Lower lobe of right lung (tissue), 2 donors: ENCODE data around the gene FRAS1. TPM values are rescaled to one million over a fixed set of nuclear protein-coding genes. Genes with fewer than 3 reads are reported as not detected.

Experiments used
- ATAC-seq, 2 donors: fragments of 200-7000 bp; cut with Tn5 transposase; one replicate each; pipeline ENCODE4 v1.9.1; 2020 to 2022; ENCODE audit warnings: mild to moderate bottlenecking in 2 of 2, moderate library complexity in 2 of 2
- DNase-seq: peaks from one replicate; pipeline ENCODE4 v3.0.0-alpha.2; 2020
- H3K27ac ChIP-seq: fragments of 200-600 bp; one replicate; pipeline ENCODE4 v1.8.0; 2022
- H3K27me3 ChIP-seq: fragments of 200-600 bp; one replicate; pipeline ENCODE4 v1.8.0; 2022; ENCODE audit warnings: low read depth
- H3K36me3 ChIP-seq: fragments of 200-600 bp; one replicate; pipeline ENCODE4 v1.8.0; 2022; ENCODE audit warnings: mild to moderate bottlenecking
- H3K4me1 ChIP-seq: fragments of 200-600 bp; one replicate; pipeline ENCODE4 v1.8.0; 2022
- H3K4me3 ChIP-seq: fragments of 200-600 bp; one replicate; pipeline ENCODE4 v1.8.0; 2022; ENCODE audit warnings: mild to moderate bottlenecking
- H3K9me3 ChIP-seq: fragments of 200-600 bp; one replicate; pipeline ENCODE4 v1.8.0; 2022
- intact Hi-C: fragments of 100-400 bp; cut with DNase I; formaldehyde crosslinking; loops from one replicate; pipeline ENCODE4 v1.11.0; 2022
- total RNA-seq: library from RNA; stranded (reverse); fragmentation: NEBNext Ultra II Directional; extraction: Animal tissue kit (Norgen Biotek cat#: 25700); gene quantifications from one replicate; pipeline ENCODE4 v1.2.1, GENCODE V29; 2021
- TF ChIP-seq, protein P1 (sequence below): fragments of 200-600 bp; IDR thresholded peaks from one replicate; pipeline ENCODE4 v1.8.0; 2022; ENCODE audit warnings: antibody characterized with exemption, mild to moderate bottlenecking
- donor health status: DM: no; HTN: yes; CAD: no; lungs with severe emphysema.

Gene FRAS1
- total RNA-seq, 1 donor from 2014 or later: 9.2 TPM

DNA sequence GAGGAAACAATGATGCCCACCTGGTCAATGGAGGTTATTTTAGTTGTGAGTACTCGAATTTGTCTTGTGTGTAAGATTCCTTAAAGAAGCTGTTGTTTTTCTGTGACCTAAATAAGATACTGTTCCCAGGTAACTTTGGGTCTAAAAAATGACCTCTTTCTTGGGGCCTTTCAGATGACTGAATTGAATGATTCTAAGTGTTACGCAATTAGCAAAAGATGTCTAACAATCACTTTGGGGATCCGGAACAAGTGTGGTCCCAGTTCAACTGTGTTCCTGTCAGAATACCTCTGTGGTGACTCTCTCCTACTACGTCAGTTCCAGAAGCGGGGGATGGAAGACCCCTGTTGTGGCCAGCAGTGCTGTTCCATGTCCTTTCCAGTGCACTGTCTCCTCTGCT, 99.4 kb downstream of the FRAS1 start:
- no peaks in the 10 kb centered on the region for H3K4me1 ChIP-seq
- H3K9me3 ChIP-seq: no peaks in the 10 kb centered on the region
- H3K27ac ChIP-seq: no peak overlapping the region
- DNase-seq (no peak), ATAC-seq (no peak)
- H3K36me3 ChIP-seq: no peaks in the 10 kb centered on the region
- H3K27me3 ChIP-seq: no peaks in the 10 kb centered on the region
- no peak overlapping the region for H3K4me3 ChIP-seq
- intact Hi-C loops: no loop called here
- TF ChIP-seq, protein P1, sequence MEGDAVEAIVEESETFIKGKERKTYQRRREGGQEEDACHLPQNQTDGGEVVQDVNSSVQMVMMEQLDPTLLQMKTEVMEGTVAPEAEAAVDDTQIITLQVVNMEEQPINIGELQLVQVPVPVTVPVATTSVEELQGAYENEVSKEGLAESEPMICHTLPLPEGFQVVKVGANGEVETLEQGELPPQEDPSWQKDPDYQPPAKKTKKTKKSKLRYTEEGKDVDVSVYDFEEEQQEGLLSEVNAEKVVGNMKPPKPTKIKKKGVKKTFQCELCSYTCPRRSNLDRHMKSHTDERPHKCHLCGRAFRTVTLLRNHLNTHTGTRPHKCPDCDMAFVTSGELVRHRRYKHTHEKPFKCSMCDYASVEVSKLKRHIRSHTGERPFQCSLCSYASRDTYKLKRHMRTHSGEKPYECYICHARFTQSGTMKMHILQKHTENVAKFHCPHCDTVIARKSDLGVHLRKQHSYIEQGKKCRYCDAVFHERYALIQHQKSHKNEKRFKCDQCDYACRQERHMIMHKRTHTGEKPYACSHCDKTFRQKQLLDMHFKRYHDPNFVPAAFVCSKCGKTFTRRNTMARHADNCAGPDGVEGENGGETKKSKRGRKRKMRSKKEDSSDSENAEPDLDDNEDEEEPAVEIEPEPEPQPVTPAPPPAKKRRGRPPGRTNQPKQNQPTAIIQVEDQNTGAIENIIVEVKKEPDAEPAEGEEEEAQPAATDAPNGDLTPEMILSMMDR: no peak

DNA sequence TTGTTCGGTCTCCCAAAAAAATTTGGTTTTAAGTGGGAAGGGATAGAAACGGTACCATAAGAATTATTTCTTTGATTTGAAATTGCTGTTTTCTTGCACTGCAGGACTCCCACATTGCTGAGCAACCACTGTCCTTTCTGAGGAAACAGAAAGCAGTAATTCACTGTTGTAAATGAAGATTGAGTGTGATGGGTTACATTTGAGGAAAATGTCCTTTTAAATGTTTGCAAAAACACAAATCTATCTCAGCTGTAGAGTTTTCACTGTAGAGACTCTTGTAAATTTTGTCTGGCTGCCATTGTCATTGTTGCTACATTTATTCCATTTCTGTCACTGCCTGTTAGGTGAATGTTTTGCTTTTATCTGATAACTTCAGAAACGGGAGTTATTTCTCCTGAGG, 105.2 kb downstream of the FRAS1 start:
- Histone ChIP-seq H3K36me3 (no peaks in the 10 kb centered on the region), H3K9me3 (no peaks in the 10 kb centered on the region), H3K4me1 (no peaks in the 10 kb centered on the region), H3K27ac (no peak overlapping the region), H3K4me3 (no peak overlapping the region), H3K27me3 (no peaks in the 10 kb centered on the region)
- no peak for ATAC-seq
- DNase-seq: no peak
- TF ChIP-seq, protein P1: no peak
- intact Hi-C loops: no loop called here

DNA sequence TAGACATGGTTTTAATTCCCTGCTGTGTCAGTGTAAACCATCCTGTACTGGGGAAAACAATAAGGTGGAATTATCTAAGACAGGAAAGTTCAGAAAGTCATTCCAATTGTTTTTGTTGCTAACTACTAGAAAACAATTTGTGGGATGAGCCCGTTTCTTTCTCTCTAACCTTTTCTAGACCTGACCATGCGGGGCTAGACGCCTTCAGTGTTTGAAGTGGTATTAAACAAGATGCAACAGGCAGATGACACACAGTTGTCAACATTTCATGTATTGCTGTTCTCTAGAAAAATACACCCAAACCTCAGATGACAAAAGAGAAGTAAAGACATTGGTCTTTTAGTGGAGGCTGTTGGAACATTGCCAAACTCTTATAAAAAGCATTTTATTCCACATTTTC, 105.7 kb downstream of the FRAS1 start:
- TF ChIP-seq, protein P1: no peak
- Histone ChIP-seq H3K27ac (no peak overlapping the region), H3K36me3 (no peaks in the 10 kb centered on the region), H3K9me3 (no peaks in the 10 kb centered on the region), H3K27me3 (no peaks in the 10 kb centered on the region), H3K4me1 (no peaks in the 10 kb centered on the region), H3K4me3 (no peak overlapping the region)
- ATAC-seq: no peak
- DNase-seq: no peak
- intact Hi-C loops: no loop called here

DNA sequence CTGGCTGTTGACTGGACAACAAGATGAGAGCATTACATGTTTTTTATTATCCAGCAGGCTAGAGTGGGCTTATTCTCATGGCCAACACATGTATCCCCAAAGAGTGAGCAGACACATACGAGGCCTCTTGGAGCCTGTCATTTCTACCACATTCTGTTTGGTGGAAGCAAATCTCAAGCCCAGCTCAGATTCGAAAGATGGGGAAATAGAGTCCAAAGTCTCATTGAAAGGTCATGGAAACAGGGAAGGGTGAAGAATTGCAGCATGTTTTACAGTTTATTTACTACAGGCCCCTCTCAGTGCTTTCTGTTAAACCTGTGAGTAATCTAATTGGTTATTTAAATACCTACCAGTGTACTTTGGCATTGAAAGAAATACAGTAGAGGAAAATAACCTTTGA, 108.6 kb downstream of the FRAS1 start:
- Histone ChIP-seq H3K27me3 (no peaks in the 10 kb centered on the region), H3K9me3 (no peaks in the 10 kb centered on the region), H3K4me3 (no peak overlapping the region), H3K27ac (no peak overlapping the region), H3K36me3 (no peaks in the 10 kb centered on the region), H3K4me1 (no peaks in the 10 kb centered on the region)
- intact Hi-C loops: no loop called here
- ATAC-seq (no peak), DNase-seq (no peak)
- TF ChIP-seq, protein P1: no peak

DNA sequence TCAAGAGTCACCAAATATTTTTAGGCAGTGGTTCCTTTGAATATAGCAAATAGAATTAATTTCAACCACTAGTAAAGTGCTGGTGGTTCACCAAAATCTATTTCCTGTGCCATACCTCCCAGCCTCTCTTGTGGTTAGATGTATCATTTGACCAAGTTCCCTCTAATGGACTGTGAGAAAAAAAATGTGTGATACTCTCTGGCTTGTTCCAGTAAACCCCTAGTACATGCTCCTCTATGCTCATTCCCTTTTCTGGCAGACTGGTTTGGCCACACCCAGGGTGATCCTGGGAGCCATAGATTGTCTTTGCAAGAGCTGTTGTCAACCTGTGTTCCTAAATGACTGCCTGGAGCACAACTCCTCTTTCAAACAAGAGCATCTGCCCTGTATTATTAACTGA, 109.5 kb downstream of the FRAS1 start:
- Histone ChIP-seq H3K9me3 (no peaks in the 10 kb centered on the region), H3K36me3 (no peaks in the 10 kb centered on the region), H3K4me3 (no peak overlapping the region), H3K27ac (no peak overlapping the region), H3K4me1 (no peaks in the 10 kb centered on the region), H3K27me3 (no peaks in the 10 kb centered on the region)
- DNase-seq: no peak
- TF ChIP-seq, protein P1: no peak
- ATAC-seq: no peak
- intact Hi-C loops: no loop called here

DNA sequence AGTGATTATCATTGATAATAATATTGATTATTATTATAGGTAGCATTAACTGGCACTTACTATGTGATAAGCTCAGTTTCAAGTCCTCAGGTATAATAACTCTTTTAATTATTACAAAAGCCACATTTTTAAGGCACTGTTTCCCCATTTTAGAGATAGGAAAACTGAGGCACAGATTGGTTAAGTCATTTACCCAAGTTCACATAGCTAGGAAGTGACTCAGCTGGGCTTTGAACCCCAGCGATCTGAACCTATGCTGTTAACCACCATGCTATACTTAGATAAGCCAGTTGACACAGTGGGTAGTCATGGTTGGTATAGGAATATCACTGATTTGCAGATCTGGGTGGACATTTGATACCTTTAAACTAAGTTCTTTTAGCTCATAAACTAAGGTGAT, 110.4 kb downstream of the FRAS1 start:
- no peaks in the 10 kb centered on the region for H3K27me3 ChIP-seq
- ATAC-seq (no peak), DNase-seq (no peak)
- TF ChIP-seq, protein P1: no peak
- no peaks in the 10 kb centered on the region for H3K9me3 ChIP-seq
- no peaks in the 10 kb centered on the region for H3K36me3 ChIP-seq
- H3K4me1 ChIP-seq: no peaks in the 10 kb centered on the region
- no peak overlapping the region for H3K4me3 ChIP-seq
- intact Hi-C loops: no loop called here
- no peak overlapping the region for H3K27ac ChIP-seq
